IMR-90 (cell line): ENCODE data around the gene PDGFA. TPM values are rescaled to one million over a fixed set of nuclear protein-coding genes. Genes with fewer than 3 reads are reported as not detected.

ENCODE experiments used
- ATAC-seq: fragments of 200-7000 bp; cut with Tn5 transposase; 2 replicates; pipeline ENCODE4 v1.9.1; 2020; ENCODE audit warnings: low read depth, mild to moderate bottlenecking, moderate library complexity
- BruUV-seq: library from RNA; stranded (reverse); fragments of 400-500 nt; replicated peaks from 2 replicates; lab custom pipeline; 2021; lab: Mats Ljungman, UMichigan
- CTCF ChIA-PET: fragments of 300-600 bp; formaldehyde crosslinking; extraction: SDS; loops from one replicate; lab custom pipeline; 2021; ENCODE audit warnings: antibody characterized with exemption; lab: Yijun Ruan, JAX
- POLR2A ChIA-PET: fragments of 300-600 bp; sonication (Branson Sonifier 250); formaldehyde crosslinking; loops from one replicate; lab custom pipeline; 2022; ENCODE audit warnings: antibody characterized with exemption; ENCODE audit not compliant: unreplicated experiment; lab: Charles Lee
- DNase-seq: peaks from one replicate; pipeline ENCODE4 v3.0.0; 2013
- H2AFZ ChIP-seq: replicated peaks from 2 replicates; pipeline ENCODE3; 2013; ENCODE audit warnings: low read length, mild to moderate bottlenecking; ENCODE audit not compliant: poor library complexity
- H2AK5ac ChIP-seq: 2 replicates; pipeline ENCODE4 v1.6.1; 2013; ENCODE audit warnings: low read depth, low read length, inconsistent platforms
- H2AK9ac ChIP-seq: replicated peaks from 2 replicates; pipeline ENCODE3; 2013; ENCODE audit warnings: mild to moderate bottlenecking, low read depth, low read length, moderate library complexity; ENCODE audit not compliant: poor library complexity
- H2BK120ac ChIP-seq: 2 replicates; pipeline ENCODE4 v1.6.1; 2013; ENCODE audit warnings: low read depth, low read length, inconsistent platforms
- H2BK15ac ChIP-seq: 3 replicates; pipeline ENCODE4 v1.6.1; 2013; ENCODE audit warnings: low read depth, low read length, inconsistent platforms
- H2BK20ac ChIP-seq: 2 replicates; pipeline ENCODE4 v1.6.1; 2013; ENCODE audit warnings: low read depth, mild to moderate bottlenecking, inconsistent platforms, low read length, moderate library complexity
- H2BK5ac ChIP-seq: 2 replicates; pipeline ENCODE4 v1.6.1; 2013; ENCODE audit warnings: mild to moderate bottlenecking, low read depth, low read length, inconsistent platforms; ENCODE audit not compliant: poor library complexity, severe bottlenecking
- H3K14ac ChIP-seq: replicated peaks from 2 replicates; pipeline ENCODE4 v1.6.1; 2013; ENCODE audit warnings: low read depth, low read length, inconsistent platforms
- H3K18ac ChIP-seq: 2 replicates; pipeline ENCODE4 v1.6.1; 2013; ENCODE audit warnings: low read depth, low read length, control low read depth
- H3K23ac ChIP-seq: 2 replicates; pipeline ENCODE4 v1.6.1; 2013; ENCODE audit warnings: low read depth, low read length, inconsistent platforms
- H3K27ac ChIP-seq: 2 replicates; pipeline ENCODE4 v1.5.1; 2013; ENCODE audit warnings: mild to moderate bottlenecking, control low read depth, low read length; ENCODE audit not compliant: insufficient read depth
- H3K27me3 ChIP-seq: 2 replicates; pipeline ENCODE4 v1.6.1; 2013; ENCODE audit warnings: low read length; ENCODE audit not compliant: control insufficient read depth, insufficient read depth
- H3K36me3 ChIP-seq: 2 replicates; pipeline ENCODE4 v1.6.1; 2013; ENCODE audit warnings: low read length, mixed read lengths; ENCODE audit not compliant: control insufficient read depth, insufficient read depth
- H3K4ac ChIP-seq: 2 replicates; pipeline ENCODE4 v1.6.1; 2013; ENCODE audit warnings: low read depth, low read length, inconsistent platforms
- H3K4me1 ChIP-seq: 2 replicates; pipeline ENCODE4 v1.6.1; 2013; ENCODE audit warnings: low read length, mixed read lengths; ENCODE audit not compliant: control insufficient read depth, insufficient read depth
- H3K4me2 ChIP-seq: 2 replicates; pipeline ENCODE4 v1.6.1; 2013; ENCODE audit warnings: low read depth, mild to moderate bottlenecking, control low read depth, low read length, moderate library complexity
- H3K4me3 ChIP-seq: 2 replicates; pipeline ENCODE4 v1.5.1; 2013; ENCODE audit warnings: low read depth, mild to moderate bottlenecking, control low read depth, low read length, moderate library complexity; ENCODE audit not compliant: insufficient read depth
- H3K56ac ChIP-seq: 2 replicates; pipeline ENCODE4 v1.6.1; 2013; ENCODE audit warnings: low read length, inconsistent platforms; ENCODE audit not compliant: insufficient read depth; ENCODE audit errors: extremely low read depth
- H3K79me1 ChIP-seq, 2 experiments: 2 replicates each; pipeline ENCODE4 v1.6.1; 2013; ENCODE audit warnings: low read length in 2 of 2, inconsistent platforms in 1 of 2, low read depth in 1 of 2
- H3K9ac ChIP-seq: 2 replicates; pipeline ENCODE4 v1.6.1; 2013; ENCODE audit warnings: low read depth, low read length, control low read depth
- H3K9me1 ChIP-seq: 2 replicates; pipeline ENCODE4 v1.6.1; 2013; ENCODE audit warnings: low read length, inconsistent platforms; ENCODE audit not compliant: insufficient read depth
- H3K9me3 ChIP-seq: 2 replicates; pipeline ENCODE4 v1.6.1; 2013; ENCODE audit warnings: low read length; ENCODE audit not compliant: control insufficient read depth, insufficient read depth
- H4K20me1 ChIP-seq: 2 replicates; pipeline ENCODE4 v1.6.1; 2013; ENCODE audit warnings: low read length, inconsistent platforms; ENCODE audit not compliant: insufficient read depth
- H4K5ac ChIP-seq: 2 replicates; pipeline ENCODE4 v1.6.1; 2013; ENCODE audit warnings: mild to moderate bottlenecking, low read depth, low read length, control low read depth
- H4K8ac ChIP-seq, 2 experiments: 2 replicates each; pipeline ENCODE4 v1.6.1; 2013; ENCODE audit warnings: low read depth in 2 of 2, low read length in 2 of 2, control low read depth in 1 of 2, inconsistent platforms in 1 of 2
- H4K91ac ChIP-seq: 2 replicates; pipeline ENCODE4 v1.6.1; 2013; ENCODE audit warnings: low read depth, low read length, inconsistent platforms; ENCODE audit not compliant: insufficient read depth
- CHD1 ChIP-seq: IDR thresholded peaks from 2 replicates; pipeline ENCODE4 v1.6.1; 2012; ENCODE audit warnings: low read depth, low read length, improper control_type of control experiment
- CTCF ChIP-seq: conservative IDR thresholded peaks from 2 replicates; pipeline ENCODE4 v1.5.1; 2012; ENCODE audit warnings: mild to moderate bottlenecking, low read depth, low read length, improper control_type of control experiment
- ELK1 ChIP-seq: fragments of 150-350 bp; IDR thresholded peaks from 2 replicates; pipeline ENCODE4 v1.6.1; 2016; ENCODE audit warnings: low read depth, mild to moderate bottlenecking, low read length, moderate library complexity, borderline replicate concordance
- MAFK ChIP-seq: IDR thresholded peaks from 2 replicates; pipeline ENCODE4 v1.6.1; 2012; ENCODE audit warnings: low read depth, low read length, improper control_type of control experiment
- MXI1 ChIP-seq: IDR thresholded peaks from 2 replicates; pipeline ENCODE4 v1.6.1; 2012; ENCODE audit warnings: low read depth, mild to moderate bottlenecking, low read length, moderate library complexity, borderline replicate concordance
- RAD21 ChIP-seq: IDR thresholded peaks from 2 replicates; pipeline ENCODE4 v1.6.1; 2012; ENCODE audit warnings: low read length, improper control_type of control experiment
- USF2 ChIP-seq: fragments of 150-350 bp; IDR thresholded peaks from 2 replicates; pipeline ENCODE4 v1.6.1; 2017; ENCODE audit warnings: mild to moderate bottlenecking, antibody characterized with exemption, low read length, low read depth
- WGBS, 2 experiments: methylation state at CpG; one replicate each; pipeline versions ENCODE4 v1.1.5 to v1.1.7; 2013; ENCODE audit warnings: missing lambda C conversion rate in 2 of 2; ENCODE audit not compliant: insufficient read length in 1 of 2; ENCODE audit errors: extremely low coverage in 2 of 2; 5-methylcytosine and 5-hydroxymethylcytosine counted together
- dilution Hi-C: fragments of 300-500 bp; cut with HindIII; formaldehyde crosslinking; loops from one replicate; pipeline ENCODE4 v1.14.3; 2018; ENCODE audit warnings: low sequenced_read_pairs; ENCODE audit not compliant: unreplicated experiment
- in situ Hi-C: fragments of 300-500 bp; cut with MboI; formaldehyde crosslinking; loops from 3 replicates; pipeline ENCODE4 v1.14.3; 2019; ENCODE audit warnings: low sequenced_read_pairs, inconsistent platforms, mixed read lengths
- intact Hi-C: fragments of 100-400 bp; cut with micrococcal nuclease; formaldehyde crosslinking; loops from 2 replicates; pipeline ENCODE4 v1.10.0; 2022
- polyA plus RNA-seq, 3 experiments: library from polyadenylated mRNA; depleted of rRNA; stranded (reverse); fragments of >200 nt; gene quantifications; 2 replicates each; pipeline ENCODE4 v1.2.3, GENCODE V29; 2012; ENCODE audit warnings: low replicate concordance in 1 of 3
- total RNA-seq: library from RNA; depleted of rRNA; stranded (reverse); fragments of >200 nt; gene quantifications from 2 replicates; pipeline ENCODE4 v1.2.3, GENCODE V29; 2012

PDGFA gene
- total and polyA plus RNA-seq, 2 of the 4 experiments (the other 2 are of a cell fraction) = 3.3 to 3.8 TPM

- Histone ChIP-seq H3K23ac (no peak overlapping the region), H2BK15ac (no peak overlapping the region), H2AK9ac (peak overlapping the region; percentile 19), H4K5ac (no peak overlapping the region), H3K9me3 (no peaks in the 10 kb centered on the region), H2BK5ac (no peak overlapping the region), H3K18ac (no peak overlapping the region), H3K4me3 (peak overlapping the region; percentile 14), H2AFZ (peak overlapping the region; percentile 40), H2AK5ac (no peak overlapping the region), H4K20me1 (no peaks in the 10 kb centered on the region; the same call in 1 of the 2 replicates), H3K4me2 (peak overlapping the region; percentile 73), H2BK20ac (no peak overlapping the region), H3K36me3 (no peaks in the 10 kb centered on the region), H3K4me1 (0 out of 2 replicates have a peak, but pooled peaks cover 3% of the 10 kb centered on the region), H3K9ac (no peak overlapping the region), H3K79me1 (peaks cover 0 to 5% of the 10 kb centered on the region in 2 experiments; a peak in 1 of 4 replicates), H4K8ac (no peak overlapping the region), H3K27ac (no peak overlapping the region), H3K56ac (no peak overlapping the region), H3K27me3 (peaks cover 40% of the 10 kb centered on the region), H4K91ac (no peak overlapping the region), H3K4ac (no peak overlapping the region), H3K9me1 (no peaks in the 10 kb centered on the region), H3K14ac (no peak overlapping the region), H2BK120ac (no peak overlapping the region)
- DNase-seq (peak; percentile 32), ATAC-seq (no peak)
- in situ Hi-C loops (no loop called here), intact Hi-C loops (no loop called here), dilution Hi-C loops (no loop called here)
- CTCF ChIA-PET = no interaction called here
- no TSS peak for BruUV-seq
- TF ChIP-seq MAFK = no peak
- no peak for TF ChIP-seq ELK1
- TF ChIP-seq MXI1 = no peak
- no peak for TF ChIP-seq CHD1
- TF ChIP-seq CTCF = peak; percentile 0; the same call in 1 of the 2 replicates
- peak; percentile 14; the same call in 1 of the 2 replicates for TF ChIP-seq RAD21
- TF ChIP-seq USF2 = peak; percentile 55; the same call in 1 of the 2 replicates
- 2% methylated on average over 36 of the region's 91 CpGs; no CpG with 5 or more reads in 1 of the 2 experiments for WGBS, 2 experiments
- POLR2A ChIA-PET = no interaction called here
These were observed 2.7 kb upstream of the PDGFA start for GRCh38 chr7:522071-522950.
